Vagina (tissue), 2 donors: ENCODE measurements around the gene DHRS4.

Experiments
- POLR2A ChIP-seq, 2 donors: fragments of 450-650 bp; IDR thresholded peaks; one replicate each; pipeline ENCODE4 v1.6.1; 2017; ENCODE audit warnings: antibody characterized with exemption in 2 of 2, mild to moderate bottlenecking in 2 of 2, moderate library complexity in 2 of 2
- TF ChIP-seq, protein P1 (sequence below), 3 experiments: fragments of 450-650 bp in 2 of 3; fragments of 200-600 bp in 1 of 3; sonication (generic) in 1 of 3; IDR thresholded peaks; one replicate each; pipeline ENCODE4 v1.5.1; 2017 to 2019; ENCODE audit warnings: antibody characterized with exemption in 3 of 3, mild to moderate bottlenecking in 2 of 3, moderate library complexity in 2 of 3

DNA sequence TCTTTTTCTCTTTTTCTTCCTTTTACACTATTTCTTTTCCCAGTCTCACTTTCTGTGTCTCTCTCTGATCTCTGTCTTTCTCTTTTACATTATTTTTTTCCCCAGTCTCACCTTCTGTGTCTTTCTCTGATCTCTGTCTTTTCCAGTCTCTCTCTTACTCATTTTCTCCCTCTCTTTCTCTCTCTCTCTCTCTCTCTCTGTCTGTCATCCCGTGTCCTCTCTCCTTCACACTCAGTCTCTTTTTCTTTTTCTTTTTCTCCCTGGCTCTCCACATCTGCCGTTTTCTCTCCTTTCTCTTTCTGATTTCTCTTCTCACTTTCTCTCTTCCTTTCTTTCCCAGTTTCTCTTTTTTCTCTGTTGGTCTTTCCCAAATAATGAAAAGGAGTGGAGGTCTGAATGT is 57.5 kb downstream of the DHRS4 start:
- TF ChIP-seq, protein P1, sequence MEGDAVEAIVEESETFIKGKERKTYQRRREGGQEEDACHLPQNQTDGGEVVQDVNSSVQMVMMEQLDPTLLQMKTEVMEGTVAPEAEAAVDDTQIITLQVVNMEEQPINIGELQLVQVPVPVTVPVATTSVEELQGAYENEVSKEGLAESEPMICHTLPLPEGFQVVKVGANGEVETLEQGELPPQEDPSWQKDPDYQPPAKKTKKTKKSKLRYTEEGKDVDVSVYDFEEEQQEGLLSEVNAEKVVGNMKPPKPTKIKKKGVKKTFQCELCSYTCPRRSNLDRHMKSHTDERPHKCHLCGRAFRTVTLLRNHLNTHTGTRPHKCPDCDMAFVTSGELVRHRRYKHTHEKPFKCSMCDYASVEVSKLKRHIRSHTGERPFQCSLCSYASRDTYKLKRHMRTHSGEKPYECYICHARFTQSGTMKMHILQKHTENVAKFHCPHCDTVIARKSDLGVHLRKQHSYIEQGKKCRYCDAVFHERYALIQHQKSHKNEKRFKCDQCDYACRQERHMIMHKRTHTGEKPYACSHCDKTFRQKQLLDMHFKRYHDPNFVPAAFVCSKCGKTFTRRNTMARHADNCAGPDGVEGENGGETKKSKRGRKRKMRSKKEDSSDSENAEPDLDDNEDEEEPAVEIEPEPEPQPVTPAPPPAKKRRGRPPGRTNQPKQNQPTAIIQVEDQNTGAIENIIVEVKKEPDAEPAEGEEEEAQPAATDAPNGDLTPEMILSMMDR (IDR thresholded peaks at IDR 0.05) = no peak
- no peak for TF ChIP-seq POLR2A (IDR thresholded peaks at IDR 0.05)
